ENCODE results near the gene WFDC5. TPM values are rescaled to one million over a fixed set of nuclear protein-coding genes. Genes with fewer than 3 reads are reported as not detected.

The WFDC5 gene
- total and polyA plus RNA-seq, 9 of the 15 experiments (the other 6 are each of a cell fraction or from before 2014, with no cell fraction given) = not detected

GRCh38 chr20:45096781-45097180 is 18.2 kb downstream of the WFDC5 start (continued):
- no peak for TF ChIP-seq E2F1 (CRISPR knock-in tag; IDR thresholded peaks at IDR 0.05)
- no peak for TF ChIP-seq TCF3 (CRISPR knock-in tag; IDR thresholded peaks at IDR 0.05)
- TF ChIP-seq HDGF (IDR thresholded peaks at IDR 0.05) = no peak
- TF ChIP-seq PATZ1 (CRISPR knock-in tag; IDR thresholded peaks at IDR 0.05; ENCODE audit: borderline replicate concordance) = no peak
- TF ChIP-seq MTA2 (IDR thresholded peaks at IDR 0.05; ENCODE audit: low read depth) = no peak
- no peak for TF ChIP-seq GATAD2B (IDR thresholded peaks at IDR 0.05; ENCODE audit: borderline replicate concordance)
- TF ChIP-seq RERE (CRISPR knock-in tag; IDR thresholded peaks at IDR 0.05; ENCODE audit: borderline replicate concordance) = no peak
- no peak for TF ChIP-seq CBFA2T3 (IDR thresholded peaks at IDR 0.05)
- TF ChIP-seq NKRF (IDR thresholded peaks at IDR 0.05; ENCODE audit: borderline replicate concordance) = no peak
- no peak for TF ChIP-seq TOE1 (IDR thresholded peaks at IDR 0.05; ENCODE audit: borderline replicate concordance)
- no peak for TF ChIP-seq TOE1 (CRISPR knock-in tag; IDR thresholded peaks at IDR 0.05; ENCODE audit: borderline replicate concordance, low read depth)

Measured in K562 (cell line).